HG02571 (cell line): Measurements from ENCODE around the gene BTBD6.

ENCODE experiments used
- ATAC-seq: cut with Tn5 transposase; IDR thresholded peaks from one replicate; pipeline ENCODE4 v1.9.1; 2021; ENCODE audit warnings: mild to moderate bottlenecking, moderate library complexity; ENCODE audit not compliant: unreplicated experiment

Gene BTBD6

DNA sequence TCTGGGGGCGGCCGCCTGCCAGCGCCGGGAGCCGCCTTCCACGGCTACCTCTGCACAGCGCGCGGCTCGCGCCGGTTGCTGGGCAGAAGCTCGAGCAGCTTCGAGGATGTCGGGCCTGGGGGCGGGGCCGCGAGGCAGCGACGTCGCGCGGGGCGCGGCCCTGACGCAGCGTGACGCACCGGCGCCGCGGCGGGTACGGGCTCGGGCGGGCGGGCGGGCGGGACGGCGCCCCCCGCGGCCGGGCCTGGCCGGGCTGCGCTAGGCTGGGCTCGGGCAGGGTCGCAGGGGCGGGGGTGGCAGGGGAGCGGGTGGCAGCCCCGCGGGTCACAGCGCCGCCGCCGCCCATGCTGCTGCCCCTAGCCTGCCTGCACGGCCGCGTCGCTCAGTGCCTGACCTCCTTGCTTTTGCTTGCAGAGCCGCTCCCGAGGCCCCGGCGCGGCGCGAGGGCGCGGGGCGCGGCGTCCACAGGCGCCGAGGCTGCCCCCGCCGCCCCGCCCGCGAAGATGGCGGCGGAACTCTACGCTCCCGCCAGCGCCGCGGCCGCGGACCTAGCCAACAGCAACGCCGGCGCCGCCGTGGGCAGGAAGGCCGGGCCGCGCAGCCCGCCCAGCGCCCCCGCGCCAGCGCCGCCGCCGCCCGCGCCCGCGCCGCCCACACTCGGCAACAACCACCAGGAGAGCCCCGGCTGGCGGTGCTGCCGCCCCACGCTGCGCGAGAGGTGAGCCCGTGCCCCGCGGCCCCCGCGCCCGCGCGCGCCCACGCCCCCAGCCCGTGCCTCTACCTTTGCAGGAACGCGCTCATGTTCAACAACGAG, at the start of gene BTBD6:
Gene BTBD6, plus strand, starts transcription at position 166 of the 814 bp plus-strand sequence. Its CDS starts 179 bp downstream, at position 345.
- ATAC-seq, result peak; percentile 73

- ATAC-seq, result no peak
Measured at GRCh38 chr14:105198588-105198987, 49.7 kb upstream of the BTBD6 start.

- ATAC-seq, result no peak
Measured at GRCh38 chr14:105199093-105199492, 49.2 kb upstream of the BTBD6 start.

DNA sequence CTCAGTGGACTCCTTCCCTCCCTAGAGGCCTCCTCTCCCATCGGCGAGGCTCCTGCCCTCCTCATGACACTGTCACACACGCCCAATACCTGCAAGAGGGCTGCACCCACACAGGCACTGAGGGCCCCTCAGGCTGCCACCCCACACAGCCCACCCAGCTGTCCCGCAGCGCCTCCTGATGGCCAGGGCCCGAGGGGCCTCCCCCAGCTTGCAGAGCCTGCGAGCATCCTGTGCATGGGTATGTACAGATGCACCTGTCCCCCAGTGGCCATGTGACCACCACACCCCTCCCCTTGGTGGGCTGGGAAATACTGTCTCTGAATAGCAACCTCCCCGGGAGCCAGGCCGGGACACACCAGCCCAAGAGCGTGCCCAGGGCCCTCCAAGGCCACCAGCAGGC, 48.3 kb upstream of the BTBD6 start:
- no peak for ATAC-seq

- no peak for ATAC-seq
Measured at GRCh38 chr14:105200641-105201040, 47.7 kb upstream of the BTBD6 start.

- ATAC-seq, result no peak
Measured at GRCh38 chr14:105201156-105201924, 47.0 kb upstream of the BTBD6 start.

DNA sequence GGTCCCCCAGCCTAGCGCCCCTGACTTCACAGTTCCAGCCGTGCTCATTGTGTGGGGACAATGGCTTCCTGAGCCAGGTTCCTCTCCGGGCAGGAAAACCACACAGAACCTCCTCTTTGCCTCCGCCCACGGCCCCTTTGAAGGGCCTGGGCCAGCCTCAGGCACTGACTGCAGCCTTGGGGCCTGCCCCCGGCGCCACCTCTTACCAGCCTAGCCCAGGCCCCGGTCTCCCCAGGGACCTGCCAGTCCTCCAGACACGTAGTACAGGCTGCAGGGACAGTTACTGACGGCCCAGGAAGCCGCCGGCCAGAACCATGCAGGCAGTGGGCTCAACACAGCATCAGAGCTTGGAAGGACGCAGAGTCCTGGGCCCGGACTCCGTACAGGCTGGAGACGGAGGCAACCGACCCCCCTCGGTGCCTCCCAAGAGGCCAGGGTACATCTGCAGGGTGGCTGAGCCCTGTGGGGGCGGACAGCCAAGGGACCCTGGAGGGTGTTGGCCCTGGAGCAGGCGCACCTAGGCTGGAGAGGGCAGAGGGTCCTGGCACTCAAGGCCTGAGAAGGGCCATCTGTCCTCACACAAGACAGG, 46.3 kb upstream of the BTBD6 start:
- no peak for ATAC-seq

- no peak for ATAC-seq
Measured at GRCh38 chr14:105203057-105203531, 45.2 kb upstream of the BTBD6 start.

GRCh38 chr14:105203701-105204100, 44.6 kb upstream of the BTBD6 start:
- no peak for ATAC-seq

- ATAC-seq, result no peak
Measured at GRCh38 chr14:105204206-105204930, 44.0 kb upstream of the BTBD6 start.

GRCh38 chr14:105204931-105205672, 43.2 kb upstream of the BTBD6 start:
- no peak for ATAC-seq

- no peak for ATAC-seq
Measured at GRCh38 chr14:105205673-105206208, 42.6 kb upstream of the BTBD6 start.

- no peak for ATAC-seq
Measured at GRCh38 chr14:105206873-105207272, 41.5 kb upstream of the BTBD6 start.

DNA sequence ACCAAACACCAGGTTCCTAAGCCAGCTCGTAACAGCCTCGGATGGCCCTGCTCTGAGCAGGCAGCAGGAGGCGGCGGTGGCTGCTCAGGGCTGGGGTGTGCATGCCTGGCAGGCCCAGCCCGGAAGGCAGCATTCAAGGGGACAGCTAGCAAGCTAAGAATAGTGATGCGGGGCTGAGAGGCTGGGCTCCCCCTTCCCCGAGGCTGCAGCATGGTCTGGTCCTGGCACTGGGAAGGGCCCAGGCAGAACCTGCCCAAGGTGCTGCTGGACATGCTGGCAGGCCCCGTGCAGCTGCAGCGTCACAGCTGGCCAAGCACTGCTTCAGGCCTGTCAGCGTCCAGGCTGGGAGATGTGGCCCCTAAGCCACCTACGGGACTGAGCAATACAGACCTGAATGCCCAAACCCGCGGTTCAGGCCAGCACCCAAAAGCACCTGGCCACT, 40.9 kb upstream of the BTBD6 start:
- ATAC-seq, result no peak

DNA sequence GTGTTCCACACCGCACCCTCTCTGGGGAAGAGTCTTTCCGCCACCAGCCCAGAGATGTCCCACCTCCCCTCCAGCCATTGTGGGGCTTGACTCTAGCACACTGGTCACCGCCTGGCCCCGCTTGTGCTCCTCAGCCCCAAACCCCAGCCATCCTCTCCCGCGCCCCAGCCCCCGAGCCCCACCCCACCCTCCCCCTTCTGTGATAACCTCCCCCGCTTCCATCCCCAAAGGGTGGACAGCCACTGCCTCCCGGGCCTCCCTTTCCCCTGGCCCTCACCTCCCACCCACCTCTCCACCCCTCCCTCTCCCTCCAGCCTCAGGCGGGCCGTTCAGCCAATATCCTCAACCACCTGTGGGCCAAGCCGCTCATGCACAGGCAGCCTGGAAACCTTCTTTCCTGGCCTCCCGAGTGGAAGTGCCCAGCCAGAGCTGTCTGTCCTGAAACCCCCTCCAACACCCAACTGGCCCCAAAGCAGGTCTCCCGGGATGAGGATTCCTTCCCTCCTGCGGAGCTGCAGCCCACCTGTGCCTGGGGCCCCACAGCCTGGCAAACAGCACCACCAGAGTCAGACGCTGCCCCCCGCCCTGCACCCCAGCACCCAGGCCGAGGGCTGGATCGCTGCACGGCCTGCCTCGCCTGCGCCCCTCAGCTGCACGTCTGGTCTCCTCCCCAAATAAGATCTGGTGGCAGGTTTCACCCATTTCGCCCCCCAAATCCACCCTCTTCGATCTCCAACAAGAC, 40.2 kb upstream of the BTBD6 start:
- ATAC-seq, result no peak

DNA sequence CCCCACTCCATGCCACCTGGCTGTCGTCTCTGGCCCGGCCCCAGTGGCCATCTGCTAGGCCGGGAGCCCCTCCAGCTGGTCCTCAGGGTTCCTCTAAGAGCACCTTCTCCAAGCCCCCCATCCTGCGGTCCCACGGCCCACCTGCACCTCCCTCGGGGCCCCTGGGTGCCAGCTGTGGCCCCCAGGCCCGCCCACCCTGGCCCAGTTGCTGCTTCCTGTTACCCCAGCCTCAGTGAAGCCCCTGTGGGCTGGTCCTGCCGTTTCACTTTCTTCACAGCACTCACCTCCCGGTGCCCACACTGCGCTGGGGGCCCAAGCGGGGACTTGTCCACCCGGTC, 39.6 kb upstream of the BTBD6 start:
- no peak for ATAC-seq

GRCh38 chr14:105209091-105209490, 39.2 kb upstream of the BTBD6 start:
- no peak for ATAC-seq

DNA sequence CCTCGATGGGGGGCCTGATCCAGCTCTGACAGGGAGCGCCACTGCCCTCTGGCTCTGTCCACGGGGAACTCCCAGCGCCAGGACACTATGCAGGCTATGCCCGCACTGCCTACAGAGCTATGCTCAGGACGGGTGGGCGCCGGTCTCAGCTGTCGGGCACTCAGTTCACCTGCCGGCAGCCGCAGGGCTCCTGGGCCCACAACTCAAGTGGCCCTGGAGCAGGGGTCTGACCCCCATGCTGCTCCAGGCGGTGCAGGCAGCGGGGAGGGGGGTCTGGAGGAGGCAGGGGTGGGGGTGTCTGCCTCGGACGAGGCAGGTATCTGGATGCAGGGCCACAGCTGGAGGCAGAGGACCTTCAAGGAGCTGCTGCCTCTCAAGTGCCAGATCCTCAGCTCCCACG, 38.7 kb upstream of the BTBD6 start:
- no peak for ATAC-seq

DNA sequence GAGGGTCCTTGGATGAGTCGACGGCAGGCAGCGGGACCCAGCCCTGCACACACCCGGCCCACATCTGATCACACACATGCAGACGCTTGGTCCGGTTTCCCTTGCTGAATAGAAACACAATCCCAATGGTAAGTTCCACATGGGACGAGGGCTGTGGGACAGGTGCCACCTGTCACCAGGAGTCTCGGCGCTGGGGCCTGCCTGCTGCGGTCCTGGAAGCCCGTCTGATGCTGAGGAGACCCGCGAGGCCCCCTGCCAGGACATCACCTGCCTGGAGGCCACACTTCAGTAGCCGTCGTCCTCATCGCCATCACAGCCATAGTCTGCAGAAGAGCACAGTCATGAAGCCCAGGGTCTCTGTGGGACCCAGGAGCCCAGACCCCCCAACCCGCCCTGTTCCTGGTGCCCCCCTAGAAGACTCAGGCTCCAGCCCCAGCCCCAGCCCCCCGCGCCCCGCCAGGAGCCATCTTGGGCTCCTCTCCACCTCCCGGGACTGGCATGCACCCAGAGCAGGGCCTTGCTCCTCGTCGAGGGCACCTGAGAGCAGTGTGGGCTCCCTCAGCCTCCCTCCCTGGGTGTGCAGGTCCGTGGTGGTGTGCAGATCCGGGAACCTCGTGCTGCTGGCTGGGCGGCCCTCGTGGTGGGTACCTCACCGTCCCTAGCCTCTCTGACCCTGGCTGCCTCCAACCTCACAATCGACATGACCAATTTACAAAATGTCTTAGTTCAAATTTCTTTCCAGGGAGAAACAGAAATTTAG, 37.9 kb upstream of the BTBD6 start:
- ATAC-seq, result no peak
